ENCODE measurements around the gene PPP4R3A.
"Not testable (repeated sequence)": the region's sequence is repeated elsewhere in the genome, so short reads cannot be mapped to it uniquely, and the experiment has no call there.

The PPP4R3A gene

GRCh38 chr14:91453744-91454143, 56.4 kb downstream of the PPP4R3A start:
- DNase-seq (ENCODE audit: extremely low spot score) = no peak
- no peak for TF ChIP-seq TARDBP (IDR thresholded peaks at IDR 0.05)
- ChIA-PET CTCF (no interaction called here), POLR2A (no interaction called here)

GRCh38 chr14:91444335-91445020, 65.6 kb downstream of the PPP4R3A start:
- ChIA-PET POLR2A (no interaction called here), CTCF (no interaction called here)
- DNase-seq (ENCODE audit: extremely low spot score) = no peak
- TF ChIP-seq PKNOX1 (IDR thresholded peaks at IDR 0.05) = no peak
- no peak for TF ChIP-seq ZNF384 (IDR thresholded peaks at IDR 0.05)
- TF ChIP-seq ARNT (IDR thresholded peaks at IDR 0.05) = no peak
- TF ChIP-seq BHLHE40 (IDR thresholded peaks at IDR 0.05; ENCODE audit: borderline replicate concordance) = no peak
- TF ChIP-seq LEF1 (IDR thresholded peaks at IDR 0.05; ENCODE audit: borderline replicate concordance) = no peak
- TF ChIP-seq FOXA1 (IDR thresholded peaks at IDR 0.05) = no peak

- POLR2A ChIA-PET = no interaction called here
- no peak for DNase-seq (ENCODE audit: extremely low spot score)
- TF ChIP-seq SUZ12 (IDR thresholded peaks at IDR 0.05) (no peak), ELF4 (IDR thresholded peaks at IDR 0.05) (no peak), FOXK2 (IDR thresholded peaks at IDR 0.05) (no peak), SP1 (IDR thresholded peaks at IDR 0.05) (no peak), PKNOX1 (IDR thresholded peaks at IDR 0.05) (no peak), ZNF384 (IDR thresholded peaks at IDR 0.05) (no peak)
- CTCF ChIA-PET = no interaction called here
These were observed 70.8 kb downstream of the PPP4R3A start for GRCh38 chr14:91439345-91439744.

GRCh38 chr14:91438845-91439244, 71.3 kb downstream of the PPP4R3A start:
- TF ChIP-seq FOXA1 (IDR thresholded peaks at IDR 0.05) (no peak), ARNT (IDR thresholded peaks at IDR 0.05) (no peak), NFRKB (IDR thresholded peaks at IDR 0.05) (no peak), FOXK2 (IDR thresholded peaks at IDR 0.05) (no peak), FOXM1 (IDR thresholded peaks at IDR 0.05; ENCODE audit: borderline replicate concordance) (no peak), LEF1 (IDR thresholded peaks at IDR 0.05; ENCODE audit: borderline replicate concordance) (no peak), CTBP1 (IDR thresholded peaks at IDR 0.05; ENCODE audit: borderline replicate concordance) (no peak), ZNF384 (IDR thresholded peaks at IDR 0.05) (no peak), BHLHE40 (IDR thresholded peaks at IDR 0.05; ENCODE audit: borderline replicate concordance) (no peak)
- DNase-seq (ENCODE audit: extremely low spot score) = no peak
- POLR2A ChIA-PET = no interaction called here
- CTCF ChIA-PET = no interaction called here

GRCh38 chr14:91436266-91436665, 73.8 kb downstream of the PPP4R3A start:
- POLR2A ChIA-PET; DNase-seq (ENCODE audit: extremely low spot score); CTCF ChIA-PET: not testable (repeated sequence)

- no peak for TF ChIP-seq HDGF (IDR thresholded peaks at IDR 0.05; ENCODE audit: borderline replicate concordance)
- TF ChIP-seq FOXM1 (IDR thresholded peaks at IDR 0.05; ENCODE audit: borderline replicate concordance) = no peak
- no peak for TF ChIP-seq FOXA1 (IDR thresholded peaks at IDR 0.05)
- no peak for TF ChIP-seq FOXK2 (IDR thresholded peaks at IDR 0.05)
- TF ChIP-seq PKNOX1 (IDR thresholded peaks at IDR 0.05) = no peak
- TF ChIP-seq CTBP1 (IDR thresholded peaks at IDR 0.05; ENCODE audit: borderline replicate concordance) = no peak
- no peak for TF ChIP-seq LEF1 (IDR thresholded peaks at IDR 0.05; ENCODE audit: borderline replicate concordance)
- TF ChIP-seq ELF4 (IDR thresholded peaks at IDR 0.05) = no peak
- no peak for TF ChIP-seq TARDBP (IDR thresholded peaks at IDR 0.05)
- no peak for TF ChIP-seq SP1 (IDR thresholded peaks at IDR 0.05)
- no peak for TF ChIP-seq ARNT (IDR thresholded peaks at IDR 0.05)
- TF ChIP-seq NFRKB (IDR thresholded peaks at IDR 0.05) = no peak
- no peak for TF ChIP-seq L3MBTL2 (conservative IDR thresholded peaks at IDR 0.05)
- TF ChIP-seq ZNF384 (IDR thresholded peaks at IDR 0.05) = no peak
- no peak for TF ChIP-seq BHLHE40 (IDR thresholded peaks at IDR 0.05; ENCODE audit: borderline replicate concordance)
- no peak for TF ChIP-seq SUZ12 (IDR thresholded peaks at IDR 0.05)
- CTCF ChIA-PET = no interaction called here
- no peak for DNase-seq (ENCODE audit: extremely low spot score)
- POLR2A ChIA-PET = no interaction called here
These were observed 80.7 kb downstream of the PPP4R3A start for GRCh38 chr14:91429385-91429784.

- CTCF ChIA-PET; DNase-seq (ENCODE audit: extremely low spot score); POLR2A ChIA-PET: not testable (repeated sequence)
These were observed 81.2 kb downstream of the PPP4R3A start for GRCh38 chr14:91428931-91429330.

GRCh38 chr14:91425531-91425944, 84.6 kb downstream of the PPP4R3A start:
- CTCF ChIA-PET = interaction anchor here (0.6 to 1.1 kb wide), 2 partner anchors 36 to 101 kb away, joined by 3 to 5 read pairs; no protein-coding TSS in a partner anchor
- POLR2A ChIA-PET; DNase-seq (ENCODE audit: extremely low spot score): not testable (repeated sequence)
